DMS79 (cell line): Measurements from ENCODE around the gene MOK.
A peak's percentile ranks its signal among the peaks of the same experiment; 100 is the strongest.
"Not testable (repeated sequence)": the region's sequence is repeated elsewhere in the genome, so short reads cannot be mapped to it uniquely, and the experiment has no call there.

ENCODE experiments used
- DNase-seq: peaks from one replicate; lab custom pipeline; 2025; lab: John Stamatoyannopoulos, UW

MOK gene, protein sequence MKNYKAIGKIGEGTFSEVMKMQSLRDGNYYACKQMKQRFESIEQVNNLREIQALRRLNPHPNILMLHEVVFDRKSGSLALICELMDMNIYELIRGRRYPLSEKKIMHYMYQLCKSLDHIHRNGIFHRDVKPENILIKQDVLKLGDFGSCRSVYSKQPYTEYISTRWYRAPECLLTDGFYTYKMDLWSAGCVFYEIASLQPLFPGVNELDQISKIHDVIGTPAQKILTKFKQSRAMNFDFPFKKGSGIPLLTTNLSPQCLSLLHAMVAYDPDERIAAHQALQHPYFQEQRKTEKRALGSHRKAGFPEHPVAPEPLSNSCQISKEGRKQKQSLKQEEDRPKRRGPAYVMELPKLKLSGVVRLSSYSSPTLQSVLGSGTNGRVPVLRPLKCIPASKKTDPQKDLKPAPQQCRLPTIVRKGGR

DNA sequence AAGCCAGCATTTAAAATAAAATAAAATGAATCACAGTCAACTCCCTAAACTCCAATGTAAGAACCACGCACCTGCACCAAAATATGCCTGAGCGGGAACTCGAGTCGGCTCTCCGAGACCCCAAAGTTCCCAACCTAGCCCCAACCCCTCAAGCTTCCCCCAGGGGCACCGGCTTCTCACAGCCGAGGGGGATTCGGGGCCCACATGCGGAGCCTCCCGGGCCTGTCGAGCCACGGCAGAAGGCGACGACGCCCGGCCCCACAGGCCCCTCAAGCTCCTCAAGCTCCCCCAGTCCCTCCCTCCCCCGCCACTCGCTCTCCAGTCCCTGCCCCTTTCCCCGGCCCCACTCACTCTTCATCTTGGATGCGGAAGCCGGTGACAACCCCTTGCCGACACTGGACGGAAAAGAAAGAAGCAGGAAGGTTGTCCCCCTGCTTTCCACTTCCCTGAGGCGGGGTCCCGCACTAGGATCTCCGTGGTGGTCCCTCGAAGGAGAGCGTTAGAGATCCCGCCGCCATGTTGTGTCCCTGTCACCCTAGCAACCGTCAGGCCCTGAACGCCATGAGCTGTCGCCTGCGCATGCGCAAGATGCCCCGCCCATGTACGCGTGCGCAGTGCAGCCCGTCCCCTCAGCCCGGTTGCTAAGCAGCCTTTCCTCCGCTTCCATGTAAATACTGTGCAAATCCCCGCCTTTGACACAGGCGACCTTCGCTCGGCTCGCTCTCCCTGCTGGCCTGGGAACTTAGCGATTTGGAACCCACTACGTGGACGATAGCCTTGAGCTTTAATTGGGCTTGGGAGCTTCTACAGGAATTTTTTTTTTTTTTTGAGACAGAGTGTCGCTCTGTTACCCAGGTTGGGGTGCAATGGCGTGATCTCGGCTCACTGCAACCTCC, at the start of gene MOK:
TSS of gene MOK (minus strand) at position 554 of the 896 bp plus-strand sequence. CDS start at position 358, 196 bp downstream.
- DNase-seq, result peak; percentile 96

DNA sequence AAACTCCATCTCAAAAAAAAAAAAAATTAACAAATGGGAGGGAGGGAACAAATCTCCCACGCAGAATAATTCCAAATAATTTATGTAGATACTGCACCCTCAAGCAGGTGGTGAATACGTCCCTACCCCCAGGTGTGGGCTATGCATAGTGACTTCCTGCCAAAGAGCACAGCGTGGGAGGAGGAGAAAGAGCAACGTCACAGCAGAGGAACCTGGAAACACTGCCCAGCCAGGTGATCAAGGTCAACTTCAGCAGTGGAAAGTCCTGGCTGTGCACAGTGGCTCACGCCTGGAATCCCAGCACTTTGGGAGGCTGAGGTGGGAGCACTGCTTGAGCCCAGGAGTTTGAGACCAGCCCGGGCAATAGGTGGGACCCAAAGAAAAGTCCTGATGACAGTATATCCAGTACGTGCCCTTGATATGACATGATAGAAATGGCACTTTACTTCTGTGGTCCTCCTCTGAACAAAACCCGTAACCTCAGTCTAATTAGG, 48.2 kb upstream of the MOK start:
- no peak for DNase-seq

DNA sequence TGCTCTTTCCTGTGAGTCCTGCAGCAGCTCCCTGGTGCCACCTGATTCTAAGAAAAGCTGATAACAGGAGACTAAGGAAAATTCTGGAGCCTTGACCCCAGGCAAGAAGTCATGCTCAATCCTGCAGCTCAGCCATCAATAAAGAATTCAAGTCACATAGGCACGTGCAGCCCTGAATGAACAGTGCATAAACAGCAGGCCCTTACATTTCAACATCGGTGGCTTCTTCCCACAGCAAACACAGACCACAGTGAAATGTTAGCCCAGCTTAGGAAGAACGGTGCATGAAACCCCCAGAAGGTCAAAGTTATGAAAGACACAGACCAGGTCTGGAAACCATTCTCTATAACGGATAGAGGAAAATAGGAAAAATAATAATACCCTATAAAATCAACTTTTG, 47.2 kb upstream of the MOK start:
- DNase-seq, result no peak

DNA sequence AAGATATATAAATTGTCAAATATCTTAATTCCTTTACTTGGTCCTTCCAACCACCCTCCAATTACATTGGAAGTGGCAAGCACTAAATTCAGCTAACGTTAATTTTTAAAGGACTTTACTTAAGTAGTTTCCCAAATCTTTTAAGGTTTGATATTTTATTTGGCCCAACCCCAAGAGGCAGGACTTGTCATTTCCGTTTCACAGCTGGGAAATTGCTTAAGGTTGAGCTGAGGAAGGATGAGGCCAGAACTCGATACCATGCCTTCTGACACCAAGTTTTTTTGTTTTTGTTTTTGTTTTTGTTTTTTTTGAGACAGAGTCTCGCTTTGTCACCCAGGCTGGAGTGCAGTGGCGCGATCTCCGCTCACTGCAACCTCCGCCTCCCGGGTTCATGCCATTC, 46.6 kb upstream of the MOK start:
- not testable (repeated sequence) for DNase-seq

DNA sequence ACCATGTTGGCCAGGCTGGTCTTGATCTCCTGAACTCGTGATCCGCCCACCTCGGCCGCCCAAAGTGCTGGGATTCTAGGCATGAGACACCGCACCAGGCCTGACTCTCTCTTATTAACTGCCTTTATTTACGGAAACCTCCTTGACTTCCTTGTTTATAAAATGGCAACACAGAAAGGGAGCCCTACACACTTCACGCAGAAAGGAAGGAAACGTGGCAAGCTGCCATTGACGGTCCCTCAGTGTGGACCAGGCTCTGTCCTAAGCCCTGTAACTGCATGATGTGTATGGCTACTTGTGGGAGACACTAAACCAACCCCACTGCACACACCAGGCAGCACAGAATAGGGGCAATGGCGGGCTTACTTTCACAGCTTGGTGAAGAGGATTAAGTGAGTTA, 46.1 kb upstream of the MOK start:
- no peak for DNase-seq

DNA sequence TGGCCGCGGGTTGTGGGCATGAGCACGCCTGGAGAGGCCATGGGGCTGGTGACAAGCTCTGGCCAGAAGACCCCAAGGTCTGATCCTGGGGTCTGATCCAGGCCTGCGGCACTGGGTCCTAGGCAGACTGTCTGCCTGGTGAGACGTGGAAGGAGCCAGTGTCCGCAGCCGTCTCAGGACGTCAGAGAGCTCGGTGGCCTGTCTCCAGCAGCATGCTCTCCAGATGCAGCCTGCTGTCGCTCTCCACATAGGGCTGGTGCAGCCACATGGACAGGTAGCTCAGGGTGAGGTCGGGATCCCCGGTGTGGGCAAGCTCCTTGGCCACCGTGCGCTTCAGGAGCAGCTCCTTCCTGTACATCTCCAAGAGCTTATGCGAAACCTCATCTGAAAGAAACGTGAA, 43.4 kb upstream of the MOK start:
- no peak for DNase-seq

DNA sequence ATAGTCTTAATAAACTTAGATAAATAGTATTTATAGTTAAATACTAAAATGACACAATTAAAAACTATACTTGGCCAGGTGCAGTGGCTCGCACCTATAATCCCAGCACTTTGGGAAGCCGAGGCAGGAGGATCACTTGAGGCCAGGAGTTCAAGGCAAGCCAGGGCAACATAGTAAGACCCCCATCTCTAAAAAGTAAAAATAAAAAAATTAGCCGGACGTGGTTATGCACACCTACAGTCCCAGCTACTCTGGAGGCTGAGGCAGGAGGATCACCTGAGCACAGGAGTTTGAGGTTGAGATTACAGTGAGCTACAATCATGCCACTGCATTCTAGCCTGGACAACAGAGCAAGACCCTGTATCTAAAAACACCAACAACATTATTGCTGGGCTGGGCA, 41.7 kb upstream of the MOK start:
- DNase-seq, result no peak

DNA sequence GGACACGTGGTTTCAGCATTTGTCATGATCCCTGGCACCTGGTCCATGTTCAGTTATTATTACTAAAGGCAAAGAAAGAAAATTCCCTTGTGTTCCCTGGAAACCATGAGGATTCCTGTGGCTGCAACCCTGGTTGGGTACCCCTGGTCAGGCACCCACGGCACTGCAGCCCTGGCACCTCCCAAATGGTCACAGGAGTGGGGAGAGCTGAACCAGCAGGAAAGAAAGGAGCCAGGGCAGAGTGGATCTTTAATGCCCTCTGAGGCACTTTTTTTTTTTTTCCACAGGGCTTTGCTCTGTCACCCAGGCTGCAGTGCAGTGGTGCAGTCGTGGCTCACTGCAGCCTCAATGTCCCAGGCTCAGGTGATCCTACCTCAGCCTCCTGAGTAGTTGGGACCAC, 40.3 kb upstream of the MOK start:
- DNase-seq, result no peak

DNA sequence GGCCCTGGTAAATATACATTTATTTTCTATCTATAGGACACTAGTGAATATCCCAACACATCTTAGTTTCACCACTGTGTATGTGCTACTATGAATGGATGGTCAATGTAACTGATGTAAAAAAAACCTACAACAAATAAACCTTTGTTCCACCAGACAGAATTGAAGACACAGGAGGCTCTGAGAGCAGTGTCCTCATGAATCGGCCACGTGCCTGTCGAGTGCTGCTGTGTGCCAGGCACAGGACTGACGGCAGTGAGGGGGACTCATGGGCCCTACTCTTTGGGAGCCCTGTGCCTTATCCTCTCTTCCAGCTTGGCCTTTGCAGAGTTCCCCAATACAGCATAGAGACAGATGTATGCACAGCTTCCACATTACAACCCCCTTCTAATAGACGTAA, 39.5 kb upstream of the MOK start:
- no peak for DNase-seq

DNA sequence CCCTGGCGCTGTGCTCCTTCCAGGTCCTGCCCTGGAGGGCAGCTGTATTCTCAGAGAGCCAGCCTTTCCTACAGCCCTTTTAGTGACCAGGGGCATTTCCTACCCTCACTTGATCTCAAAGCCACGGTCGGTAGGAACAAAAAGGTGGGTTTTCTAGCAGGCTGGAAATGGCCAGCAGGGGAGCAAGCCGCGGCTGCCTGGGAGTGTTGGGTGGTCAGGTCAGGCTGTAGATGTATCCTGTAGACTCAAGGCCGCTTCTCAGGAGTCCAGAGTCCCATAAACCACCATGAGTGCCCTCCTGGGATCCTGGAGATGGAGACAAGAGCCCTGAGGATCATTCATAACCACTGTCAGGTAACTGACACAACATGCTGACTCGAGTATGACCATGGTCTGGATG, 39.1 kb upstream of the MOK start:
- DNase-seq, result no peak

DNA sequence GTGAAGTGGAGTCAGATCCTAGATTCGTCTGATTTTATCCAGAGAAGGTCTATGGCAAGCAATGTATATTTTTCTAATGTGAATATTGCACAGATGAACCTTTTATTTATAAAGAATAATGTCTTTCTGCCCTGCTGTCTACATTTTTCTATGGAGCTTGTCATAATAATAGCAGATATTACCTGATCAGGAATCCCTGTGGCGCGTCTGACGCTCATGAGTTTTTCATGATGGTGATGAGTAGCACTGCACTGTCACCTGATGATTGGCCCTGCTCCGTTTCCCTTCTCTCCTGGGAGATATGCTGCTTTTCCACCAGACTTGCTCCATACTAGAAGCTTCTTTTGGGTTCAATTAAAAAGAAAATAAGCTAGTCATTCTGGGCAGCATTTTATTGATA, 37.3 kb upstream of the MOK start:
- no peak for DNase-seq

DNA sequence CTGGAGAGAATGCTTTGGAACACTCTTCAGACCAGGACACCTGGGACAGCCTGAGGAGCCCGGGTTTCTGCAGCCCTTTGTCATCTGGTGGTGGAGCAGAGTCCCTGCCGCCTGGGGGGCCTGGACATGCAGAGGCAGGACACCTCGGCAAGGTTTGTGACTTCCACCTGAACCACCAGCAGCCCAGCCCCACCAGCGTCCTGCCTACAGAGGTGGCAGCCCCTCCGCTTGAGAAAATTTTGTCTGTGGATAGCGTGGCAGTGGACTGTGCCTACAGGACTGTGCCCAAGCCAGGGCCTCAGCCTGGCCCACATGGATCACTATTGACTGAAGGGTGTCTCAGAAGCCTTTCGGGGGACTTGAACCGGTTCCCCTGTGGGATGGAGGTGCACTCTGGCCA, 36.6 kb upstream of the MOK start:
- DNase-seq, result no peak

DNA sequence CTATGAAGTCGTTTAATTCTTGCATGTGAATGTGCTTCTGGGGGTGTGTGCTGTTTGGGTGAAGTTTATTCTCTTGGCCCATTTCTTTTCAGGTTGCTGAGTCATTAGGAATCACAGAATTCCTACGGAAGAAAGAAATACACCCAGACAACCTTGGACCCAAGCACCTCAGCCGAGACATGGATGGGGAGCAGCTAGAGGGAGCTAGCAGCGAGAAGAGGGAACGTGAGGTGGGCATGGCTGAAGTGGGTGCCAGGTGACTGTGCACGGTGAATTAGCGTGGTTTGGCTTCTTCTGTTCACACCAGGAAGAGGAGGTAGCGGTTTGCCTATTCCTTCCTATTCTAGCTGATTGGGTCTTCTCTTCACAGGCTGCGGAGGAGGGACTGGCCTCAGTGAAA, 33.8 kb upstream of the MOK start:
- DNase-seq, result no peak

DNA sequence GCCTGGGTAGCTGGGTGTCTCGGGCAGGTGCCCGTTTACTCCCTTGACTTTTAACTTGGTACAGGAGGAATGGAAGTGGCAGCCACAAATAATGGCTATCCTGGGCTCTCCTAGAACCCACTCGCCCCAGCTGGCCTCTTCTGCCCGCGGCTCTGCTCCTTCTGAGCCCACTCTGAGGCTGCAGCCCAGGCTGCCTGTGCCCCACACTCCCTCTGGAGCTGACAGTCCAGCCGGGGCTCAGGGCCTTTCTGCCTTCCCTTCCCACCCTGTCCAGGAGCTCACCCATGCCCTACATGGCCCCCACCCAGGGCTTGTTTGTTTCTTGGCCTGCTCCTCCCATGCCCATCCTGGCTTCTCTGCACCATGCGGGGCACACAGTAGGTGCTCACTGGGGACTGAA, 30.2 kb upstream of the MOK start:
- DNase-seq, result no peak

DNA sequence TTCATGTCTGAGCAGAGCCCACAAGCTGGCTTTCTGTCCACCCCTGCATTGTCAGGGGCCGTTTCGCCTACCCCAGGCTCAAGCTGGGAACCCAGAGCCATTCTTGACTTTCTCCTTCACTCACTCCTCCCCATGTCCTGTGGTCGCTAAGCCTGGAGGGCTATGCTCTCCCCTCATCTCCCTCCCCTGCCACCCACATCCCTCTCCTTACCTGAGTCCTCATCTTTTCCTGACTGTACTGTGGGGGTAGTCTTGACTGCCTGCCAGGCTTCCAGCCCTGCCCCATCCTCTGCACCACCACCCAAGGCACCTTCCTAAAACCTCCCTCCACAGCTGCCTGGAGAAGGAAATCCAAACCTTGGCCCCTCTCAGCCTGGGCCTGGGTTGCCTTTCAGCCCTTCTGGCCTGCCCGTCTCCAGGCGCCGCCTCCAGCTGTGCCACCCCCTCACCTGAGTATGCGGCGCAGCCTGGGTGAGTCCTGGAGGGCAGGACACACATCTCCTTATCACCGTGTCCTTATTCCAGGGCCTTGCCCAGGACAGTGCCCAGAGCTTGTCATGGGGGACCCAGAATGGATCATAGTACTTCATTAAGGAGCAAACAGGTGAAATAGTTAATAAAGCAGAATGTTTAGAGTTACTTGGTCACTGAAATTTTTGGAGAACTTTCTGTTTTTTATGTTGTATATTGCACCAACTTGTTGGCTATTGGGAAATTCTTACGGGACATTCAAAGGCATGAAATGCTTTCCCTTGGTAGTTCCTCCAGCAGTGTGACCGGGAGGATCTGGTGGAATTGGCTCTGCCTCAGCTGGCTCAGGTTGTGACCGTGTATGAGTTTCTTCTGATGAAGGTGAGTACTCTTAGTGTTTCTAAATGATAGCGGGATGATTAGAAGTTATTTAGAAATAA, 29.1 kb upstream of the MOK start:
- DNase-seq, result no peak

DNA sequence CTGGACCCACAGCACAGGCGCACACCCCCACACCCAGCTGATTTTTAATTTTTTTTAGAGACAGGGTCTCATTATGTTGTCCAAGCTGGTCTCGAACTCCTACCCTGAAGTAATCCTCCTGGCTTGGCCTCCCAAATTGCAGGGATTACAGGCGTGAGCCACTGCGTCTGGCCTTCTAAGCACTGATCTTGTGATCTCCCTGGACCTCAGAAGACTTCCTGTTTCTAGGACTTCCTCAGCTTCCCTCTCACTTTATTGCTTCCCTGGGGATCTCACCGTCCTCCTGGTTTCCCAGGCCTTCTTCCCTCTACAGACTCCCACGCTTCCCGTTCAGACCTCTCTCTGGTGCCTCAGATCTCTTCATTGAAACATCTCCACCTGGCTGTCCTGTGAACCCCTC, 28.4 kb upstream of the MOK start:
- no peak for DNase-seq

DNA sequence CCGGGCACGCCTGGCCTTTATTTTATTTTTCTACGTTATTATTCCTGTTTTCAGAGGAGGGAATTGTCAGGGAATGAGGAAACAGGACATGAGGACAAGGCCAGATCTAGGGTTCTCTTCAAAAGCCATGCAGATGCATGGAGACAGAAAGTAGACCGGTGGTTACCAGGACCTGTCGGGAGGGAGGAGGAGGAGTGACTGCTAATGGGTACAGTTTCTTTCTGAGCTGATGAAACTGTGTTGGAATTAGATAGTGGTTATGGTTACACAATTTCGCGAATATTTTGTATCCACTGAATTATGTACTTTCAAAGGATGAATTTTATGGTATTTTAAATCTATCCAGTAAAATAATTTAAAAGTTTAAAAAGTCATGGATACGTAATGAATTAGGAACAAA, 25.8 kb upstream of the MOK start:
- DNase-seq, result no peak

DNA sequence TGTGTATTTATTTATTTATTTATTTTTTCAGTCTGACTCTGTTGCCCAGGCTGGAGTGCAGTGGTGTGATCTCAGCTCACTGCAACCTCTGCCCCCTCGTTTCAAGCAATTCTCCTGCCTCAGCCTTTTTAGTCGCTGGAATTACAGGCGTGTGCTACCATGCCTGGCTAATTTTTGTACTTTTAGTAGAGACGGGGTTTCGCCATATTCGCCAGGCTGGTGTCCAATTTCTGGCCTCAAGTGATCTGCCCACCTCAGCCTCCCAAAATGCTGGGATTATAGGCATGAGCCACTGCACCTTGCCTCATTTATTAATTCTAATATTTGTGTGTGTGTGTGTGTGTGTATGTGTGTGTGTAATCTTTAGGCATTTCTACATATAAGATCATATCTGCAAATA, 24.4 kb upstream of the MOK start:
- not testable (repeated sequence) for DNase-seq

DNA sequence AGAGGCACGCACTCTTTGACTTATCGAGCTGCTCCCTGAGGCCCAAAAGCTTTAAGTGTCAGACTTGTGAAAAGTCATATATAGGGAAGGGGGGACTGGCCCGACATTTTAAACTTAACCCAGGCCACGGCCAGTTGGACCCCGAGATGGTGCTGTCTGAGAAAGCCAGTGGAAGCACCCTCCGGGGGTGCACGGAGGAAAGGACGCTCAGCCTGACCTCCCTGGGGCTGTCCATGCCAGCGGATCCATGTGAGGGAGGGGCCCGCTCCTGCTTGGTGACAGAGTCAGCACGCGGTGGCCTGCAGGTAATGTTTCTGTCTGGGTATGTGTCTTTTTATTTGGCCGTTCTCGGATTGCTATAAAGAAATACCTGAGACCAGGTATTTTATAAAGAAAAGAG, 21.6 kb upstream of the MOK start:
- no peak for DNase-seq

DNA sequence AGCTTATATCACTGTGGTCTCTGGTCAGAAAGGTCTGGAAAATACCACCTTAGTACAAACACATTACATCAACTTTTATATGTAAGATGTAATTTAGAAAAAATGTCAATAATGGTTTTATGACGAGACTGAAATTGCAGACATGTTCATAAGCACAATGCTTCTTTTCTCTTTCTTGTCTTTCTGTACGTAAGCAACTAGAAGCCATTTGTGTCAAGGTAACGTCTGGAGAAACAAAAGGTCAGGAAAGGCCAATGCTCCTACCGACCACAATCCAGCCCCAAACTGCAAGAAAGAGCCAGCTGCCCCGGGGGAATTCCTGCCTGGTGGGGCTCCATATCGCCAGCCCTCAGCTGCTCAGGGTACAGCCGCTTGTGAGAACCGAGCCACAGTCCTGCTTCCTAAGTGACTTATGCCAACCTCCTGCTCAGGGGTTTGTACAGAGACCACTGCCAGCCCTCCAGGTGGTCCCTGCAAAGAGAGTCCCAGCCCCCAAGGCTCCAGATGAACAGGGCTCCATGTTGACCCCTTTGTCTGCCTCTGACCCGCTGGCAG, 20.9 kb upstream of the MOK start:
- no peak for DNase-seq

DNA sequence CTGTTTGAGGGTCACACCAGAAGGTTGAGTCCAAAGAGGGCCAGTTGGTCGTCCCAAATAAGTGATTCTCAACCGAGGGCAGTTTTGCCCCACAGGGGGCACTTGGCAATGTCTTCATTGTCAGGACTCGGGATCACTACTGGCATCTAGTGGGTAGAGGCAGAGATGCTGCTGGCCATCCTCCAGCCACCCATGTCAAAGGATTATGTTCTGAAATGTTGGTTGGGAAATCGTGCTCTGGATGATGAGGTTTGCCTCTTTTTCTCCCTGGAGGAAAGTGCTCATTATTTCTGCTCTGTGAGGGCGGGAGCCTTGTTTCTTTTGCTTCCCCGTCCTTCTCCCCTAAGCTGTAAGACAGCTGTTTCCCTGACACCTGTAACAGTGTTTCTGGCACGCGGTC, 18.1 kb upstream of the MOK start:
- no peak for DNase-seq
